Stimulated activated CD4-positive, alpha-beta T cell treated with anti-CD3 and anti-CD28 coated beads, Interleukin-1b, Interleukin-23, amount 100 ng/mL, for 24 hours (primary cell): ENCODE data around the gene KCNJ13.

Source experiments
- DNase-seq, 4 experiments: peaks; one replicate each; pipeline ENCODE4 v3.0.0-alpha.2; 2020; ENCODE audit warnings: low read depth in 4 of 4, low spot score in 1 of 4

The KCNJ13 gene

GRCh38 chr2:232776435-232776834, at the start of gene KCNJ13:
Gene KCNJ13, minus strand, starts transcription at chr2:232776565. Its CDS starts 5,203 bp downstream, at chr2:232771362.
- no peak for DNase-seq

- no peak for DNase-seq
Observed at GRCh38 chr2:232817756-232818155, 41.4 kb upstream of the KCNJ13 start.

DNA sequence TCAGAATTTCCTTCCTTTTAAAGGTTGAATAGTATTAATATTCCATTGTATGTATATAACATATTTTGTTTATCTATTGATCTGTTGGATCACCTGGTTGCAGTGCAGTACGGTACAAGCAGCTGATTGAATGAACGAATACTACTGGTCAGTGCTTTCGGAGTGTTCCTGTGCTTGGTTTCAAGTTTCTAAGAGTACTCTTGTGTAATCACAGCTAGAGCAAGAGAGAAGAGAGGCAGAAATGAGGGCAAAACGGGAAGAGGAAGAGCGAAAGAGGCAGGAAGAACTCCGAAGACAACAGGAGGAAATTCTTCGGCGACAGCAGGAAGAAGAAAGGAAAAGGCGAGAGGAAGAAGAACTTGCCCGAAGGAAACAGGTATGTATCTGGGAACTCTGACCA, 40.3 kb upstream of the KCNJ13 start:
- DNase-seq = no peak

- no peak for DNase-seq
Observed at GRCh38 chr2:232815569-232815968, 39.2 kb upstream of the KCNJ13 start.

DNA sequence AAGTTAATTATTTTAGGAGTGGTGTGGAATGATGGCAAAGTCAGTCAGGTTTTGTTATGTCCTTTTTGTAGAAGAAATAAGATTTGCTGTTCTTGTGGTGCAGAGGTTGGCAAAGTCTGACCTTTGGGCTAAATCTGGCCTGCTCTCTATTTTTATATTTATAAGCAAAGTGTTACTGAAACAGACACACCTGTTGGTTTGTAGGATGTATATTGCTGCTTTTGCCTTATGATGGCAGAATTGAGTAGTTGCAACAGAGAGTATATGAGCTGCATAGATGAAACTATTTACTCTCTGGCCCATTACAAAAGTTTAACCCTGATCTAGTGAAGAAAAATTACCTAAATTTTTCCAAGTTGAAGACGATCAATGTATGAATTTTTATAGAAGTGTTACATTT, 34.1 kb upstream of the KCNJ13 start:
- DNase-seq = no peak

- DNase-seq = no peak
Observed at GRCh38 chr2:232809349-232810124, 33.2 kb upstream of the KCNJ13 start.

DNA sequence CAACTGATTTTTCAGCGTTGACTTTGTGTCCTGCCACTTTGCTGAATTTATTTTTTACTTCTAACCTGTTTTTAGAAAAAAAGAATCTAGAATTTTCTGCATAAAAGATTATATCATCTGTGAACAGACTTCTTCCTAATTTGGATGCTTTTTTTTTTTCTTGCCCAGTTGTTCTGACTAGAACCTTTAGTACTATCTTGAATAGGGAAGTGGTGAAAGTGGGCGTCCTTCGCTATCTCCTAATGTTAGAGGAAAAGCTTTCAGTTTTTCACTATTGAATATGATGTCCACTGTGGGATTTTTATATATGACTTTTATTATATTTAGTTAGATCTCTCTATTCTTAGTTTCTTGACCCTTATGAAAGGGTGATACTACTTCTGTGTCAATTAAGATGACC, 25.7 kb upstream of the KCNJ13 start:
- no peak for DNase-seq

GRCh38 chr2:232800166-232800565, 23.8 kb upstream of the KCNJ13 start:
- no peak for DNase-seq

GRCh38 chr2:232798187-232798586, 21.8 kb upstream of the KCNJ13 start:
- DNase-seq = no peak

- no peak for DNase-seq
Observed at GRCh38 chr2:232795920-232796319, 19.6 kb upstream of the KCNJ13 start.

GRCh38 chr2:232794981-232795380, 18.6 kb upstream of the KCNJ13 start:
- no peak for DNase-seq

DNA sequence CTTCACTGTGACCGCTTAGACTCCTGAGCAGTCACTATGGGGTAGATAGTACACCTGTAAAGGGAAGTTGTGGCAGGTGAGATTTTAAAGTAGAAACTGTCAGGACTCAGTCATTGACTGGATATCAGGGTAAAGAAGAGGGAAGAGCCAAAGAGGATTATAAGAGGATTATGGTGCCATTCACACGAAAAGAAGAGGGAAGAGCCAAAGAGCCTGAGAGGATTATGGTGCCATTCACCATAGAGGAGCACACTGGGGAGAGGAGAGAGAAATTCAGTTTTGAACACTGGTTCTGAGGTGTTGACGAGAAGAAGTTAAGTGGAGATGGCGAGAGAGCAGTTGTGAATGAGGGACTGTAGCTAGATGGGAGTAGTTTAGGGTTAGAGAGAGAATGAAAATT, 16.9 kb upstream of the KCNJ13 start:
- no peak for DNase-seq

DNA sequence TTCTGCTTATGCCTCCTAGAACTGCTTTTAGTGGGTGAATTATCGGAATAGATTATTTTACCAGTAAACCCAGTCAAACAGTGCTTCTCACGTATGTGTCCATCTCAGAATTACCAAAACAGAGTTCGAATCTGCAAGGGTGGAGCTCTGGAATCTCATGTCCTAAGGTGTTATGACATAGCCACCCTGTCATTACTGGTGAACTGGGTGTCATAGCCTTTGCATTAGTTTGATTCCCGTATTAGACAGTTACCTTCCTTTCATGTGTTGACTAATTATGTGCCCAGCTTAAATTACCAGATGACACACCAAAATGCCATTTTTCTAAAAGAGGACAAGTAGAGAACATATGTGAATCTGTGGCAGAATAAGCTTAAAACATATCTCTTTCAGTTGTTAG, 15.2 kb upstream of the KCNJ13 start:
- no peak for DNase-seq

DNA sequence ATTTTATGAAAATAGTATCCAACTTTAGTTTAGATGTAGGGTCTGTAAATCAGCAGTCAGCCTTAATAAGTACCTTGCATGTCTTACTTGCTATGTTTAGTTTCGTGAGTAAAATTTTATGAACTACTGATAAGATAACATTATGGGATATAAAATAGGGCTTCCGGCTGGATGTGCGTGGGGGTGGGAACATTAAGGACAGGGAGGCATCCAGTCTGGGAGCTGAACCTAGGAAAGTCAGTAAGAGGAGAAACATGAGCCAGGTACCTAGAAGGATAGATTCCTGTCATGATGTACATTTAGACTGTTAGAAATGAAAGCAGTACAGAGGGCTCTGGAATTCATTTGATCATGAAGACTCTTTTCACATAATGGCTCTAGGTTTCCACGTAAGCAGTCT, 12.7 kb upstream of the KCNJ13 start:
- no peak for DNase-seq

GRCh38 chr2:232787806-232788205, 11.4 kb upstream of the KCNJ13 start:
- DNase-seq = no peak

DNA sequence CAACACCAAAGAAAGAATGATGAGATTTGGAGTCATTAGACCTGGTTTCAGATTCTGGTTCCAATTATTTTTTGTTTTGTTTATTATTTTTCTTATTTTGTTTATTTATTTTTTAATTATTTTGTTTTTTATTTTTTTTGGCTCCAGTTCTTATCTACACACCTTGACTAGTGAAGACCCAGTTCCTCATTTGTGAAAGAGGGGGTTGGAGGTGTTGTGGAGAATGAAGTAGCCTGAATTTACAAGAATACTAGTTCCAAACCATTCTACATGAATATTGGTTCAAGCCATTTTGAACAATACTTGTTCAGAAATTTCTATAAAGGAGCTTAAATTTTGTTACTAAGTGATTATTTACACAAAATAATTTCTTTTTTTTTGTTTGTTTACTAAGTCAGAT, 6.9 kb upstream of the KCNJ13 start:
- DNase-seq = no peak

- peak in 1 of 4 experiments; percentile 8 for DNase-seq
Observed at GRCh38 chr2:232781765-232782164, 5.4 kb upstream of the KCNJ13 start.

GRCh38 chr2:232779934-232780333, 3.6 kb upstream of the KCNJ13 start:
- DNase-seq = no peak

GRCh38 chr2:232779465-232779864, 3.1 kb upstream of the KCNJ13 start:
- no peak for DNase-seq

DNA sequence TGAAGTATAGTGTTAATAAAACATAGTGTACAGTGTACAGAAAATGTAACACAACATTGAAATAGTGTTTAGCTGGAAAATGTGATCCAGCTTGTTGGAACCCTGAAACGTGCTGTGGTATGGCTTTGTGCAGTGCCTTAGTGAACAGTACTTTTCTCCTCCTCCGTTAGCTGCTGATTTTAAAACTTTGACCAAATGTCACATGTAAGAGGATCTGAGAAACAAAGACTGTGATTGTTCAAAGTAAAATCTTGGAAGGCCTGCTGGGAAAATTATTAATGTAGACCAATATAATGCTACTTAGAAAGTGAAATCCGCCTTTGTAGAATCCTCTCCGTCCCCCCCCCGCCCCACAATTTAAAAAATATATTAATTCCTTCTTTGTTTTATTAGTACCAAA, 911 bp upstream of the KCNJ13 start:
- no peak for DNase-seq

GRCh38 chr2:232773815-232774214, 2.5 kb downstream of the KCNJ13 start:
- DNase-seq = no peak

DNA sequence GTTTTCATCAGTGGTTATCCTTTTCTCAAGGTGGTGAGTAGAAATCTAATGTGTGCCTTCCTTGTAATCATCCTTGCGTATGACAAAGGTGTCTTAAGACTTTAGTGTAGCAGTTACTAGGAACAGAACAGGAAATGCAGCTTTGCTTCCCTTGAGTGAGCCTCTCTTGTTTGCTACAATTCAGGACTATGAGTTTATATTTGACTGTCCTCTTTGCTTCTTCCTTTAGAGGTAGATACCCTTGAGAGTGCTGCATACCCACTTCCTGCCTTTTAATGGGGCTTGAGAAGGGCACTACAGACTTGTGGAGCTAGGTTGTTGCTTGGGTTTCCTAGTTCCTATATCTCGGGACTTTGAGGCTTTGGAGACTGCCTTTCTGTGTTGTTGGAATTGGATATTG, 3.8 kb downstream of the KCNJ13 start:
- no peak for DNase-seq

- DNase-seq = no peak
Observed at GRCh38 chr2:232771870-232772269, 4.5 kb downstream of the KCNJ13 start.
